Liver (tissue), 9 donors: ENCODE measurements around the gene HGFAC. TPM values are rescaled to one million over a fixed set of nuclear protein-coding genes. Genes with fewer than 3 reads are reported as not detected.

Experiments used
- DNase-seq: peaks from one replicate; pipeline ENCODE4 v3.0.0-alpha.2; 2017; ENCODE audit warnings: low spot score
- H3K27ac ChIP-seq, 2 donors: one replicate each; pipeline ENCODE4 v1.7.0; 2013; ENCODE audit warnings: inconsistent platforms in 2 of 2, low read length in 2 of 2, control low read depth in 1 of 2, low read depth in 1 of 2, mild to moderate bottlenecking in 1 of 2
- H3K27me3 ChIP-seq, 4 donors: one replicate each; pipeline versions ENCODE4 v1.6.1 to v1.7.0; 2013; ENCODE audit warnings: low read length in 3 of 4, inconsistent platforms in 1 of 4, mild to moderate bottlenecking in 1 of 4, moderate library complexity in 1 of 4; ENCODE audit not compliant: control insufficient read depth in 4 of 4, insufficient read depth in 4 of 4
- H3K36me3 ChIP-seq, 4 donors: one replicate each; pipeline versions ENCODE4 v1.6.1 to v1.7.0; 2013; ENCODE audit warnings: low read length in 3 of 4, mild to moderate bottlenecking in 3 of 4, low read depth in 1 of 4, moderate library complexity in 1 of 4; ENCODE audit not compliant: control insufficient read depth in 4 of 4, insufficient read depth in 3 of 4
- H3K4me1 ChIP-seq, 4 donors: one replicate each; pipeline versions ENCODE4 v1.6.1 to v1.7.0; 2013; ENCODE audit warnings: low read length in 3 of 4, mild to moderate bottlenecking in 3 of 4, moderate library complexity in 1 of 4; ENCODE audit not compliant: control insufficient read depth in 4 of 4, insufficient read depth in 4 of 4
- H3K4me3 ChIP-seq, 3 donors: one replicate each; pipeline versions ENCODE4 v1.6.1 to v1.7.0; 2013; ENCODE audit warnings: low read length in 3 of 3, control low read depth in 1 of 3, low read depth in 1 of 3, mild to moderate bottlenecking in 1 of 3
- H3K9ac ChIP-seq, 2 donors: one replicate each; pipeline ENCODE4 v1.7.0; 2013; ENCODE audit warnings: low read length in 2 of 2, mild to moderate bottlenecking in 2 of 2, moderate library complexity in 2 of 2, control low read depth in 1 of 2, low read depth in 1 of 2
- H3K9me3 ChIP-seq, 4 donors: one replicate each; pipeline versions ENCODE4 v1.6.1 to v1.7.0; 2013; ENCODE audit warnings: low read length in 3 of 4; ENCODE audit not compliant: control insufficient read depth in 4 of 4
- CTCF ChIP-seq: fragments of 150-350 bp; IDR thresholded peaks from 2 replicates; pipeline ENCODE4 v1.5.1; 2017; ENCODE audit warnings: improper control_type of control experiment, low read depth, low read length; ENCODE audit not compliant: missing input control
- EGR1 ChIP-seq, 2 donors: IDR thresholded peaks; 2 replicates each; pipeline ENCODE4 v1.6.1; 2016 to 2018; ENCODE audit warnings: antibody characterized with exemption in 2 of 2, low read depth in 2 of 2
- FOXA2 ChIP-seq: IDR thresholded peaks from 2 replicates; pipeline ENCODE4 v1.6.1; 2016; ENCODE audit warnings: antibody characterized with exemption
- HNF4A ChIP-seq, 2 donors: conservative IDR thresholded peaks; 2 replicates each; pipeline ENCODE4 v1.6.1; 2016; ENCODE audit warnings: antibody characterized with exemption in 2 of 2, mild to moderate bottlenecking in 2 of 2
- HNF4G ChIP-seq: IDR thresholded peaks from 2 replicates; pipeline ENCODE4 v1.6.1; 2016; ENCODE audit warnings: antibody characterized with exemption
- JUND ChIP-seq, 2 donors: IDR thresholded peaks; 2 replicates each; pipeline ENCODE4 v1.6.1; 2016; ENCODE audit warnings: antibody characterized with exemption in 2 of 2
- NR2F2 ChIP-seq: IDR thresholded peaks from 2 replicates; pipeline ENCODE4 v1.6.1; 2016; ENCODE audit warnings: antibody characterized with exemption
- RAD21 ChIP-seq, 2 donors: IDR thresholded peaks; 2 replicates each; pipeline ENCODE4 v1.6.1; 2016; ENCODE audit warnings: antibody characterized with exemption in 2 of 2, mild to moderate bottlenecking in 2 of 2
- RXRA ChIP-seq, 2 donors: IDR thresholded peaks; 2 replicates each; pipeline ENCODE4 v1.6.1; 2017 to 2018; ENCODE audit warnings: antibody characterized with exemption in 2 of 2, mild to moderate bottlenecking in 1 of 2
- SP1 ChIP-seq: IDR thresholded peaks from 2 replicates; pipeline ENCODE4 v1.6.1; 2018; ENCODE audit warnings: antibody characterized with exemption, mild to moderate bottlenecking
- WGBS: extraction: QIAGEN DNeasy Blood & Tissue Kit; methylation state at CpG from one replicate; pipeline ENCODE4 v1.1.7; 2013; 5-methylcytosine and 5-hydroxymethylcytosine counted together
- polyA plus RNA-seq, 2 donors: library from polyadenylated mRNA; stranded (reverse) in 1 of 2; unstranded in 1 of 2; fragments of 200-250 nt in 1 of 2; fragments of >200 nt in 1 of 2; fragmentation: Nextera tagmentation in 1 of 2; extraction: Ambion mirVana in 1 of 2; gene quantifications; one replicate each; pipeline versions ENCODE4 v1.2.1 to v1.2.3, GENCODE V29; 2013 to 2015
- total RNA-seq, 2 donors: library from RNA; depleted of rRNA; stranded (reverse); fragments of >200 nt; gene quantifications; one replicate each; pipeline ENCODE4 v1.2.3, GENCODE V29; 2014
- TF ChIP-seq, protein P1 (sequence below): IDR thresholded peaks from 2 replicates; pipeline ENCODE4 v1.6.1; 2016; ENCODE audit warnings: antibody characterized with exemption
- TF ChIP-seq, protein P2 (sequence below): IDR thresholded peaks from 2 replicates; pipeline ENCODE4 v1.6.1; 2016; ENCODE audit warnings: antibody characterized with exemption, mild to moderate bottlenecking
- donor health status: healthy.
- donor health status: healthy.
- donor health status: healthy.
- donor health status: healthy.
- donor health status: healthy.

The HGFAC gene
- total and polyA plus RNA-seq, 4 donors = 23.3 to 133 (median 82.7) TPM

- Histone ChIP-seq H3K27me3 (no peaks in the 10 kb centered on the region), H3K9me3 (no peaks in the 10 kb centered on the region), H3K4me3 (no peak overlapping the region), H3K9ac (no peak overlapping the region), H3K4me1 (no peaks in the 10 kb centered on the region), H3K27ac (no peak overlapping the region), H3K36me3 (no peaks in the 10 kb centered on the region)
- no peak for TF ChIP-seq CTCF
- no peak for TF ChIP-seq NR2F2
- no peak for TF ChIP-seq RAD21 (IDR thresholded peaks at IDR 0.05)
- TF ChIP-seq FOXA2 = no peak
- no peak for TF ChIP-seq HNF4A (conservative IDR thresholded peaks at IDR 0.05)
- 63% methylated on average over 15 of the region's 15 CpGs for WGBS
- DNase-seq = no peak
Measured at GRCh38 chr4:3494462-3494871, 52.7 kb downstream of the HGFAC start.

DNA sequence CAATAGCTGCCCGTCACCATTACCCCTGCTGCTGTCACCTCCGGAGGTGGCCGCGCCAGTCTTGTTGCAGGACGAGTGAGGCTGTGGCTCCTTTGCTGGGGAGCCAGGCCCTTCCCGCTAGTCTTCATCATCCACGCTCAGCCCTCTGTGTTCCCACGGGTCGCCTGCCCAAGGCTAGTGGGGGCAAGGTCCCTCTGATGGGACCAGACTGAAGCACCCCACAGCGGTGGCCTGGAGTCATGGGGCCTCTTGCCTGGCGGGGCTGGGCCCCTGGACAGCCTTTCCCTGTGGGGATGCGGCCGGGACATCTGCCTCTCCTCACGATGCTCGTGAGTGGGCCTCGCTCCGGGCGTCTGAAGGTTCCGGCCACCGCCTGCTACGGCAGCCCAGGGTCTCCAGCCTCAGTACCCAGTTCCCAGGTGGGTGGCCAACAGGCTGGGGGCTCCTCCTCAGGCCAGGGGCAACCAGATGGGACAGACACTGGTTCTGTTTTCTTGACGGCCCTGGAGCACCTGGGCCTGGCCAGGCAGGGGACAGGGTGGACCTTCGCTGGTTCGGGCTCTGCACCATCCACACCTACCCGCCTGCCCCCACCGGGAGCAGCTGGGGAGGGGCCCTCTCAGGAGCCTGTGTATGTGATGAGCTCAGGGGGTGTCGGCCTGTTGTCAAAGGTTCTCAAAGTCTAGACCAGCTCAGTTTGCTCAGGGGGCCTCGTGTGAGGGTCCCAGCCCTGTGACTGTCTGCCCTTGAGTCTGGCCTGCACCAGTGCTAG lies 53.6 kb downstream of the HGFAC start:
- no peaks in the 10 kb centered on the region for H3K27me3 ChIP-seq
- no peaks in the 10 kb centered on the region for H3K36me3 ChIP-seq
- TF ChIP-seq RAD21 (IDR thresholded peaks at IDR 0.05) = no peak
- TF ChIP-seq, protein P1, sequence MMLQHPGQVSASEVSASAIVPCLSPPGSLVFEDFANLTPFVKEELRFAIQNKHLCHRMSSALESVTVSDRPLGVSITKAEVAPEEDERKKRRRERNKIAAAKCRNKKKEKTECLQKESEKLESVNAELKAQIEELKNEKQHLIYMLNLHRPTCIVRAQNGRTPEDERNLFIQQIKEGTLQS = no peak
- no peak for TF ChIP-seq RXRA (IDR thresholded peaks at IDR 0.05)
- no peak for TF ChIP-seq SP1
- TF ChIP-seq EGR1 (IDR thresholded peaks at IDR 0.05; ENCODE audit: low read depth in 2 of 2) = no peak
- TF ChIP-seq, protein P2, sequence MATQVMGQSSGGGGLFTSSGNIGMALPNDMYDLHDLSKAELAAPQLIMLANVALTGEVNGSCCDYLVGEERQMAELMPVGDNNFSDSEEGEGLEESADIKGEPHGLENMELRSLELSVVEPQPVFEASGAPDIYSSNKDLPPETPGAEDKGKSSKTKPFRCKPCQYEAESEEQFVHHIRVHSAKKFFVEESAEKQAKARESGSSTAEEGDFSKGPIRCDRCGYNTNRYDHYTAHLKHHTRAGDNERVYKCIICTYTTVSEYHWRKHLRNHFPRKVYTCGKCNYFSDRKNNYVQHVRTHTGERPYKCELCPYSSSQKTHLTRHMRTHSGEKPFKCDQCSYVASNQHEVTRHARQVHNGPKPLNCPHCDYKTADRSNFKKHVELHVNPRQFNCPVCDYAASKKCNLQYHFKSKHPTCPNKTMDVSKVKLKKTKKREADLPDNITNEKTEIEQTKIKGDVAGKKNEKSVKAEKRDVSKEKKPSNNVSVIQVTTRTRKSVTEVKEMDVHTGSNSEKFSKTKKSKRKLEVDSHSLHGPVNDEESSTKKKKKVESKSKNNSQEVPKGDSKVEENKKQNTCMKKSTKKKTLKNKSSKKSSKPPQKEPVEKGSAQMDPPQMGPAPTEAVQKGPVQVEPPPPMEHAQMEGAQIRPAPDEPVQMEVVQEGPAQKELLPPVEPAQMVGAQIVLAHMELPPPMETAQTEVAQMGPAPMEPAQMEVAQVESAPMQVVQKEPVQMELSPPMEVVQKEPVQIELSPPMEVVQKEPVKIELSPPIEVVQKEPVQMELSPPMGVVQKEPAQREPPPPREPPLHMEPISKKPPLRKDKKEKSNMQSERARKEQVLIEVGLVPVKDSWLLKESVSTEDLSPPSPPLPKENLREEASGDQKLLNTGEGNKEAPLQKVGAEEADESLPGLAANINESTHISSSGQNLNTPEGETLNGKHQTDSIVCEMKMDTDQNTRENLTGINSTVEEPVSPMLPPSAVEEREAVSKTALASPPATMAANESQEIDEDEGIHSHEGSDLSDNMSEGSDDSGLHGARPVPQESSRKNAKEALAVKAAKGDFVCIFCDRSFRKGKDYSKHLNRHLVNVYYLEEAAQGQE = no peak
- no peak for TF ChIP-seq JUND (IDR thresholded peaks at IDR 0.05)
- H3K27ac ChIP-seq = no peak overlapping the region
- H3K4me3 ChIP-seq = no peak overlapping the region
- H3K9me3 ChIP-seq = no peaks in the 10 kb centered on the region
- 73% methylated on average over 28 of the region's 28 CpGs for WGBS
- no peak overlapping the region for H3K9ac ChIP-seq
- H3K4me1 ChIP-seq = no peaks in the 10 kb centered on the region
- DNase-seq = no peak

DNA sequence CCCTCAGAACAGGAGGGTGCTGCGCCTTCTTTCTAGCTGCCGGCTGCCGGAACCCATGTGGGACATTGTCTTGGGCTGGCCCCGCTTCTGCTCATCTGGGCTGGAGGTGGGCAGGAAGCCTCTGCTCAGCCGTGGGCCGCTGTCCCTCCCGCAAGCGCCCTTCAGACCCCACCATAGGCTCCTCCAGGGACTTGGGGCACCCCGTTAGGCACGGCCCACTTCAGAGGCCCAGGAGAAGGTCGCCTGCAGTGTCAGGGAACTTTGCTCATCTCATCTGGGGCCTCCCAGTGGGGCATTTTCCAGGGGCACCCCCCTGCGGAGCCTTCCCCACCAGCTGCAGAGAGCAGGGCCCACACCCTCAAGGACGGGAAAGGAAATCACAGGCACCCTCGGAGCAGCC lies 54.3 kb downstream of the HGFAC start:
- Histone ChIP-seq H3K9ac (no peak overlapping the region), H3K4me3 (no peak overlapping the region), H3K36me3 (no peaks in the 10 kb centered on the region), H3K9me3 (no peaks in the 10 kb centered on the region), H3K27ac (no peak overlapping the region), H3K27me3 (no peaks in the 10 kb centered on the region), H3K4me1 (no peaks in the 10 kb centered on the region)
- DNase-seq = no peak
- 62% methylated on average over 14 of the region's 14 CpGs for WGBS
- TF ChIP-seq HNF4G = no peak
- no peak for TF ChIP-seq RXRA (IDR thresholded peaks at IDR 0.05)
- TF ChIP-seq, protein P1 = no peak
- TF ChIP-seq HNF4A (conservative IDR thresholded peaks at IDR 0.05) = no peak
